Hypothalamus (tissue), 51 donors: ENCODE results near the gene TMEM132E.

Experiments
- DNase-seq, 51 donors: peaks; one replicate each; lab custom pipeline; 2025; lab: John Stamatoyannopoulos, UW

TMEM132E gene

DNA sequence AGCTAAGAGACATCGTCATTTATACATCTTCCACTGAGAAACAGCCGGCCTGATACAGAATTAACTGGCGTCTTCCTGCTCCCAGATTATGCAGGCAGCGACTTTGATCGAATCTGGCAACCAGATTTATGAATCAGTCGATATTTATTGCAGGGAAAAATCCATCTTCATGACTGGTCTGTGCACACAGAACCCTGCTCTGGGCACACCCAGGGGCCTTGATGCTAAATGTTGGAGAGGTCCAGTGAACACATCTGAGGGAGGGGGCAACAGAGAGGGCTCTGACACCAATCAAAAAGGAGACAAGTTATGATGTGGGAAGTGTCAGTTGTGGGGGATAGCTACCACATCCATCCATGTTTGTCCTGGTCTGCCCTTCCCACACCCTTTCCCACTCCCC lies 102.9 kb downstream of the TMEM132E start:
- no peak for DNase-seq

DNA sequence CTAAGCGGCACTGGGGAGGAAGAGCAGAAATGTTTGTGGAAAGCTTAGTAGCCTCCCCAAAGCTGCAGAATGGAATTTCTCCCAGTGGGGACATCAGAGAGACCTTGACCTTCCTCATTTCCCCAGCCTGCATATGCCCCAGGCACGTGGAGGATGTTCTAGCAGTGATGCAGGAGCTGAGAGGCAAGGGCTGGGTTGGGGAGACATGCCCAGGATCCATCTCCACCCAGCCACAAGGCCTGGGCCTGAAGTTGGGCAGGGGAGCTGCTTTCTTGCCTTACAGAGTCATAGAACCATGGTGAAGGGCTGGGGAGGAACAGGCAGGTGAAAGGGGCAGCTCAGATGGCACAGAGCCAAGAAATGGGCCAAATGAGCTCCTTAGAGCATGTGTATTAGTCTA lies 104.0 kb downstream of the TMEM132E start:
- DNase-seq = no peak
